Activated CD4-positive, alpha-beta T cell treated with anti-CD3 and anti-CD28 coated beads, Interleukin-2, amount 10 ng/mL, durations not matched to agents 24 days and 14 days (primary cell): Measurements from ENCODE around the gene FAM32A. TPM values are rescaled to one million over a fixed set of nuclear protein-coding genes. Genes with fewer than 3 reads are reported as not detected.

ENCODE experiments used
- DNase-seq: peaks from one replicate; pipeline ENCODE4 v3.0.0; 2022
- H3K27ac Mint-ChIP-seq: one replicate; pipeline ENCODE4 v1.8.0; 2022; ENCODE audit warnings: mild to moderate bottlenecking, mixed read lengths
- H3K27me3 Mint-ChIP-seq: one replicate; pipeline ENCODE4 v1.8.0; 2022; ENCODE audit warnings: mixed read lengths
- H3K36me3 Mint-ChIP-seq: one replicate; pipeline ENCODE4 v1.8.0; 2022; ENCODE audit warnings: low read depth, mild to moderate bottlenecking, mixed read lengths
- H3K4me1 Mint-ChIP-seq: one replicate; pipeline ENCODE4 v1.8.0; 2021; ENCODE audit warnings: mixed read lengths
- H3K4me3 Mint-ChIP-seq: one replicate; pipeline ENCODE4 v1.8.0; 2022; ENCODE audit warnings: mild to moderate bottlenecking, moderate library complexity, mixed read lengths
- H3K9me3 Mint-ChIP-seq: one replicate; pipeline ENCODE4 v1.8.0; 2021; ENCODE audit warnings: mixed read lengths
- intact Hi-C: fragments of 100-400 bp; cut with micrococcal nuclease; formaldehyde crosslinking; loops from one replicate; pipeline ENCODE4 v1.15.1; 2023
- total RNA-seq: library from RNA; stranded (reverse); gene quantifications from 2 replicates; pipeline ENCODE4 v1.2.3, GENCODE V29; 2022

Gene FAM32A
- total RNA-seq, 1 donor from 2014 or later, result 59.2 TPM

GRCh38 chr19:16228637-16229321, 43.6 kb downstream of the FAM32A start:
- DNase-seq, result no peak
- Mint-ChIP-seq H3K36me3 (peaks cover 46% of the 10 kb centered on the region), H3K27ac (no peak overlapping the region), H3K4me1 (peaks cover 2% of the 10 kb centered on the region), H3K4me3 (no peak overlapping the region), H3K9me3 (no peaks in the 10 kb centered on the region), H3K27me3 (no peaks in the 10 kb centered on the region)
- intact Hi-C loops, result no loop called here

GRCh38 chr19:16229322-16229641, 44.1 kb downstream of the FAM32A start:
- DNase-seq, result no peak
- Mint-ChIP-seq H3K27ac (no peak overlapping the region), H3K4me1 (peaks cover 2% of the 10 kb centered on the region), H3K9me3 (no peaks in the 10 kb centered on the region), H3K27me3 (no peaks in the 10 kb centered on the region), H3K4me3 (no peak overlapping the region), H3K36me3 (peaks cover 48% of the 10 kb centered on the region)
- intact Hi-C loops, result no loop called here

GRCh38 chr19:16232127-16232526, 46.9 kb downstream of the FAM32A start:
- H3K27ac Mint-ChIP-seq, result peak overlapping the region; percentile 65
- H3K9me3 Mint-ChIP-seq, result no peaks in the 10 kb centered on the region
- H3K36me3 Mint-ChIP-seq, result peaks cover 61% of the 10 kb centered on the region
- intact Hi-C loops, result no loop called here
- H3K27me3 Mint-ChIP-seq, result no peaks in the 10 kb centered on the region
- H3K4me1 Mint-ChIP-seq, result peaks cover 5% of the 10 kb centered on the region
- H3K4me3 Mint-ChIP-seq, result no peak overlapping the region
- no peak for DNase-seq

- H3K27ac Mint-ChIP-seq, result no peak overlapping the region
- H3K36me3 Mint-ChIP-seq, result peaks cover 60% of the 10 kb centered on the region
- H3K9me3 Mint-ChIP-seq, result no peaks in the 10 kb centered on the region
Observed at GRCh38 chr19:16232568-16232967, 47.4 kb downstream of the FAM32A start.

GRCh38 chr19:16233081-16233776, 48.0 kb downstream of the FAM32A start:
- no peak overlapping the region for H3K4me3 Mint-ChIP-seq
- DNase-seq, result no peak
- H3K4me1 Mint-ChIP-seq, result peaks cover 8% of the 10 kb centered on the region
- no peak overlapping the region for H3K27ac Mint-ChIP-seq
- H3K36me3 Mint-ChIP-seq, result peaks cover 61% of the 10 kb centered on the region
- H3K27me3 Mint-ChIP-seq, result no peaks in the 10 kb centered on the region
- no peaks in the 10 kb centered on the region for H3K9me3 Mint-ChIP-seq
- intact Hi-C loops, result no loop called here

More at GRCh38 chr19:16232568-16232967, 47.4 kb downstream of the FAM32A start:
- Mint-ChIP-seq H3K27me3 (no peaks in the 10 kb centered on the region), H3K4me3 (no peak overlapping the region), H3K4me1 (peaks cover 5% of the 10 kb centered on the region)
- intact Hi-C loops, result no loop called here
- no peak for DNase-seq

- H3K27me3 Mint-ChIP-seq, result no peaks in the 10 kb centered on the region
- DNase-seq, result no peak
- no peaks in the 10 kb centered on the region for H3K9me3 Mint-ChIP-seq
- no peak overlapping the region for H3K4me3 Mint-ChIP-seq
- H3K36me3 Mint-ChIP-seq, result peaks cover 56% of the 10 kb centered on the region
- peaks cover 9% of the 10 kb centered on the region for H3K4me1 Mint-ChIP-seq
- intact Hi-C loops, result no loop called here
- H3K27ac Mint-ChIP-seq, result no peak overlapping the region
Observed at GRCh38 chr19:16233836-16234551, 48.8 kb downstream of the FAM32A start.

- intact Hi-C loops, result no loop called here
- DNase-seq, result no peak
- Mint-ChIP-seq H3K9me3 (no peaks in the 10 kb centered on the region), H3K27me3 (no peaks in the 10 kb centered on the region), H3K27ac (no peak overlapping the region), H3K4me3 (no peak overlapping the region), H3K4me1 (peaks cover 6% of the 10 kb centered on the region), H3K36me3 (peaks cover 51% of the 10 kb centered on the region)
Observed at GRCh38 chr19:16234552-16235445, 49.6 kb downstream of the FAM32A start.

- Mint-ChIP-seq H3K36me3 (peaks cover 44% of the 10 kb centered on the region), H3K4me3 (no peak overlapping the region), H3K4me1 (peaks cover 6% of the 10 kb centered on the region), H3K9me3 (no peaks in the 10 kb centered on the region), H3K27me3 (no peaks in the 10 kb centered on the region), H3K27ac (peak overlapping the region; percentile 48)
- intact Hi-C loops, result no loop called here
- DNase-seq, result no peak
Observed at GRCh38 chr19:16235811-16236652, 50.8 kb downstream of the FAM32A start.

Other genes with a start within 250 kb of the FAM32A start
- gene OR10H4, start 236.4 kb upstream of the FAM32A start, total RNA-seq, result not detected in 2 replicates
- gene TPM4, start 108.9 kb upstream of the FAM32A start, total RNA-seq, result 283 and 291 TPM in 2 replicates
- gene RAB8A, start 73.5 kb upstream of the FAM32A start, total RNA-seq, result 227 and 247 TPM in 2 replicates
- gene HSH2D, start 41.7 kb upstream of the FAM32A start, total RNA-seq, result 22.7 and 23.1 TPM in 2 replicates
- gene CIB3, start 11.9 kb upstream of the FAM32A start, total RNA-seq, result not detected in 2 replicates
- 107 and 111 TPM in 2 replicates for gene AP1M1, start 12.5 kb downstream of the FAM32A start, total RNA-seq
- gene KLF2, start 139.4 kb downstream of the FAM32A start, total RNA-seq, result 2.2 and 3.7 TPM in 2 replicates